Measurements from ENCODE around the gene SMG6. TPM values are rescaled to one million over a fixed set of nuclear protein-coding genes. Genes with fewer than 3 reads are reported as not detected.

The SMG6 gene
- total and polyA plus RNA-seq, 2 donors (not counting 1 experiment from before 2014, with no cell fraction given), result 10.6 to 35.5 TPM

DNA sequence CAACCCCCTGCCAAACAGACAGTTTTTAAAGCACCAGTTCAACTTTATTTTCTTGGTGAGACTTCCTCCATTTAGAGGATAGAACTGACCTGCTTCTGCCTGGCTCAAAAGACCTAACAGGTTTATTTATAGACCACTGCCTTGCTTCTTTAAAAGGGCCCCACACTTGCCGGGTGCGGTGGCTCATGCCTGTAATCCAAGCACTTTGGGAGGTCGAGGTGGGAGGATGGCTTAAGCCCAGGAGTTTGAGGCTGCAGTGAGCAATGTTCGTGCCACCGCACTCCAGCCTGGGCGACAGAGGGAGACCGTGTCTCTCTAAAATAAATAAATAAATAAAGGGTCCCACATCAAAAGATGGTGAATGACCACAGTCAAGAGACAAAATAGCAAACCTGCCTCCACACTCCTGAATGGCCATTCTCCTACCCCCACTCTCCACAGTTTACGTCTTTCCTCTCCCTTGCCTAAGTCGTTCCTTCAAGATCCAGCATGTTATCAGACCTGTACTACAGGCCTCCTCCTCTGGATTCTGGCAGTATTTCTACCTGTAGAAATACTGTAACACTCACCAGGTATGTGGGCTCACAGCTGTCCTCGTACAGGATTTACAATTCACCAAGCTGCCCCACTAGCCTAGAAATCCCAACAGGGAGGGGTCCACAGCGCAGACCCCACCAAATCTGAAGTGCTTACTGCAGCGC is 95.6 kb downstream of the SMG6 start:
- Mint-ChIP-seq H3K27me3 (no peaks in the 10 kb centered on the region), H3K4me3 (no peak overlapping the region), H3K9me3 (ENCODE audit: insufficient read depth) (no peaks in the 10 kb centered on the region), H3K4me1 (no peaks in the 10 kb centered on the region), H3K27ac (no peak overlapping the region)
- H3K9ac ChIP-seq (ENCODE audit: low read length), result no peak overlapping the region
- H3K79me2 ChIP-seq (ENCODE audit: control insufficient read depth, insufficient read depth, low read length), result peaks cover 6% of the 10 kb centered on the region
- H3K4me2 ChIP-seq (replicated peaks; ENCODE audit: low read depth, low read length, poor library complexity, severe bottlenecking), result no peak overlapping the region
- DNase-seq (no peak), ATAC-seq (ENCODE audit: low read depth) (no peak)
- POLR2A ChIA-PET, result interaction anchor here (0.6 kb wide), 1 partner anchor 103 kb away, joined by 4 read pairs; no protein-coding TSS in a partner anchor
- no peak overlapping the region for H3K27ac ChIP-seq (ENCODE audit: low read length in 2 of 2)
- no peaks in the 10 kb centered on the region for H4K20me1 ChIP-seq (ENCODE audit: control insufficient read depth, insufficient read depth, low read length, poor library complexity, severe bottlenecking)
- CTCF ChIA-PET, result interaction anchor here (1.0 to 1.6 kb wide), 3 partner anchors 37 to 153 kb away, joined by 3 to 8 read pairs (median 3); partner anchors contain the start of gene HIC1
- TF ChIP-seq, protein P1, sequence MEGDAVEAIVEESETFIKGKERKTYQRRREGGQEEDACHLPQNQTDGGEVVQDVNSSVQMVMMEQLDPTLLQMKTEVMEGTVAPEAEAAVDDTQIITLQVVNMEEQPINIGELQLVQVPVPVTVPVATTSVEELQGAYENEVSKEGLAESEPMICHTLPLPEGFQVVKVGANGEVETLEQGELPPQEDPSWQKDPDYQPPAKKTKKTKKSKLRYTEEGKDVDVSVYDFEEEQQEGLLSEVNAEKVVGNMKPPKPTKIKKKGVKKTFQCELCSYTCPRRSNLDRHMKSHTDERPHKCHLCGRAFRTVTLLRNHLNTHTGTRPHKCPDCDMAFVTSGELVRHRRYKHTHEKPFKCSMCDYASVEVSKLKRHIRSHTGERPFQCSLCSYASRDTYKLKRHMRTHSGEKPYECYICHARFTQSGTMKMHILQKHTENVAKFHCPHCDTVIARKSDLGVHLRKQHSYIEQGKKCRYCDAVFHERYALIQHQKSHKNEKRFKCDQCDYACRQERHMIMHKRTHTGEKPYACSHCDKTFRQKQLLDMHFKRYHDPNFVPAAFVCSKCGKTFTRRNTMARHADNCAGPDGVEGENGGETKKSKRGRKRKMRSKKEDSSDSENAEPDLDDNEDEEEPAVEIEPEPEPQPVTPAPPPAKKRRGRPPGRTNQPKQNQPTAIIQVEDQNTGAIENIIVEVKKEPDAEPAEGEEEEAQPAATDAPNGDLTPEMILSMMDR (IDR thresholded peaks at IDR 0.05), result no peak
- no peak for TF ChIP-seq EZH2 (IDR thresholded peaks at IDR 0.05; ENCODE audit: borderline replicate concordance, insufficient read depth, low read depth, low read length, poor library complexity, severe bottlenecking)
- H3K36me3 ChIP-seq (replicated peaks in 1 of 2; ENCODE audit: control extremely low read depth in 1 of 2, control insufficient read depth in 1 of 2, extremely low read depth in 1 of 2, insufficient read depth in 2 of 2, low read length in 1 of 2), result no peaks in the 10 kb centered on the region
- no peak overlapping the region for H3K4me3 ChIP-seq (ENCODE audit: control extremely low read depth in 1 of 5, extremely low read depth in 1 of 5, insufficient read depth in 1 of 5, low read depth in 2 of 5, low read length in 4 of 5)
- H2AFZ ChIP-seq (ENCODE audit: insufficient read depth, low read depth, low read length, poor library complexity, severe bottlenecking), result no peak overlapping the region
- intact Hi-C loops (cut with micrococcal nuclease), result no loop called here
- H3K9me3 ChIP-seq (ENCODE audit: control extremely low read depth in 1 of 3, control insufficient read depth in 2 of 3, insufficient read depth in 1 of 3, low read length in 2 of 3), result no peaks in the 10 kb centered on the region
- H3K4me1 ChIP-seq (ENCODE audit: control insufficient read depth in 2 of 2, insufficient read depth in 2 of 2, low read length in 2 of 2), result no peaks in the 10 kb centered on the region
- no peaks in the 10 kb centered on the region for H3K27me3 ChIP-seq (replicated peaks in 1 of 4; ENCODE audit: control extremely low read depth in 1 of 4, control insufficient read depth in 3 of 4, insufficient read depth in 4 of 4, low read length in 3 of 4)
- WGBS (ENCODE audit: insufficient coverage), result 84% methylated on average over 9 of the region's 12 CpGs

DNA sequence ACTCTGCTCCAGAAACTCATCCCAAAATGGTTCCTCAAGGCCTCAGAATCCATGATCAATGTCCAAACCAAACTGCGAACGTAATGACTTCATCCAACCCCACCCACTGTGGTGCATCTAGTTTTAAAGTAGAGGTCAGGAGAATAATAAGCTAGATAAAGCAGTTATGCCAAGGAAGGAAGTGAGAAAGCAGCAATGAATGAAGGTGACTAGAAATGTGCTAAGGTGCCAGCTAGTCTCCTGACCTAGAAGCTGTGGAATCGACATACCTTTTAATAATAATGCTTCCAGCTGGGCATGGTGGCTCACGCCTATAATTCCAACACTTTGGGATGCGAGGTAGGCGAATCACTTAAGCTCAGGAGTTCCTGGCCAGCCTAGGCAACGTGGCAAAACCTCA is 99.2 kb downstream of the SMG6 start:
- no peaks in the 10 kb centered on the region for H3K4me1 Mint-ChIP-seq
- CTCF ChIA-PET, result interaction anchor here (1.7 kb wide), 1 partner anchor 41 kb away, joined by 5 read pairs; no protein-coding TSS in a partner anchor
- intact Hi-C loops (cut with micrococcal nuclease), result no loop called here

More for the DNA sequence above, 99.2 kb downstream of the SMG6 start:
- DNase-seq, result no peak
- Histone ChIP-seq H3K4me2 (replicated peaks; ENCODE audit: low read depth, low read length, poor library complexity, severe bottlenecking) (no peak overlapping the region), H3K9me3 (ENCODE audit: control extremely low read depth in 1 of 3, control insufficient read depth in 2 of 3, insufficient read depth in 1 of 3, low read length in 2 of 3) (no peaks in the 10 kb centered on the region), H3K4me3 (ENCODE audit: control extremely low read depth in 1 of 5, extremely low read depth in 1 of 5, insufficient read depth in 1 of 5, low read depth in 2 of 5, low read length in 4 of 5) (no peak overlapping the region), H3K9ac (ENCODE audit: low read length) (no peak overlapping the region), H4K20me1 (ENCODE audit: control insufficient read depth, insufficient read depth, low read length, poor library complexity, severe bottlenecking) (no peaks in the 10 kb centered on the region), H3K36me3 (replicated peaks in 1 of 2; ENCODE audit: control extremely low read depth in 1 of 2, control insufficient read depth in 1 of 2, extremely low read depth in 1 of 2, insufficient read depth in 2 of 2, low read length in 1 of 2) (peaks cover 0 to 2% of the 10 kb centered on the region in 2 experiments), H3K79me2 (ENCODE audit: control insufficient read depth, insufficient read depth, low read length) (no peaks in the 10 kb centered on the region), H2AFZ (ENCODE audit: insufficient read depth, low read depth, low read length, poor library complexity, severe bottlenecking) (no peak overlapping the region), H3K27me3 (replicated peaks in 1 of 4; ENCODE audit: control extremely low read depth in 1 of 4, control insufficient read depth in 3 of 4, insufficient read depth in 4 of 4, low read length in 3 of 4) (no peaks in the 10 kb centered on the region), H3K27ac (ENCODE audit: low read length in 2 of 2) (no peak overlapping the region), H3K4me1 (ENCODE audit: control insufficient read depth in 2 of 2, insufficient read depth in 2 of 2, low read length in 2 of 2) (no peaks in the 10 kb centered on the region)
- Mint-ChIP-seq H3K27ac (no peak overlapping the region), H3K27me3 (no peaks in the 10 kb centered on the region), H3K9me3 (ENCODE audit: insufficient read depth) (no peaks in the 10 kb centered on the region), H3K4me3 (no peak overlapping the region)
- TF ChIP-seq EZH2 (IDR thresholded peaks at IDR 0.05; ENCODE audit: borderline replicate concordance, insufficient read depth, low read depth, low read length, poor library complexity, severe bottlenecking), result no peak
- TF ChIP-seq, protein P1 (IDR thresholded peaks at IDR 0.05), result no peak
- POLR2A ChIA-PET, result no interaction called here
- WGBS (ENCODE audit: insufficient coverage), result 96% methylated on average over 5 of the region's 7 CpGs
- ATAC-seq (ENCODE audit: low read depth), result no peak

All from B cell (primary cell).